Hematopoietic multipotent progenitor cell treated with erythropoietin and hydrocortisone succinate and interleukin-3 and kit ligand, for 17 days (in vitro differentiated cells): ENCODE measurements around the gene CFAP221.
A peak's percentile ranks its signal among the peaks of the same experiment; 100 is the strongest.
"Not testable (repeated sequence)": the region's sequence is repeated elsewhere in the genome, so short reads cannot be mapped to it uniquely, and the experiment has no call there.

ENCODE experiments used
- DNase-seq: peaks from one replicate; pipeline ENCODE4 v3.0.0-alpha.2; 2015; ENCODE audit warnings: low spot score

CFAP221 gene

DNA sequence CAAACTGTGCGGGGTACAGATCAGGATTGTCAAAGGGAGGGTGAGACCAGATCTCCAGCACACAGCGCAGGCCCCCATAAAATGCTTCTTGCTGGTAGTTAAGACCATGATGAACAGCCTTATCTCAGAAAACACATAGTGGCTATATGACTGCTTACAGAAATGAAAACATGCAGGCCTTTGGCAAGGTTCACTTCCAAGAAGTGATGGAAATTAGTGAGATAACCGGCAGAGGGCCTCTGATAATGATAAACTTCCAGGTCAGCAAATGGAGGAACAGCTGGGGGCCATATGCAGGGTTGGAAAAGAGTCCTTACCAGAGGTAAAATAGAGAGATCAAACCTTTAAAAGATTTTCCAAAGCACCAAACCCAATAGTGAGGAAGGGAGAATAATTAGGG lies 46.6 kb downstream of the CFAP221 start:
- no peak for DNase-seq

DNA sequence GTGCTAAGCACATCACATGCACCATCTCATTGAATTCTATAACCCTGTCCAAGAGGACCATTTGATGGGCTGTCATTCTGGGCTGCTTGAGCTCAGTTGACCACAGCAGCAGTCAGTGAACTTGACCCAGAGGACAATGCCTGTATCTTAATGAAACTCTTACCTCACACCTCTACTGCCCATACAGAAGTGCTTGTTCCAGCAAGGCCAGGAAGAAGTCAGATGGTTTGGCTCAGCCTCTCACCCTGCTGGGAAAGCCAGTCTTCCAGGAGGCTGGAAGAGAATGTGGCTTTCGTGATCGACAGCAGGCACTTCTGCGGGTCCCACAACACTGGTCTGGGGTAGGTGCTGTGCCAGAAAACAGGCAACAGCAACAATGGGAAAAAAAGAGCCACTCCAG lies 47.3 kb downstream of the CFAP221 start:
- no peak for DNase-seq

DNA sequence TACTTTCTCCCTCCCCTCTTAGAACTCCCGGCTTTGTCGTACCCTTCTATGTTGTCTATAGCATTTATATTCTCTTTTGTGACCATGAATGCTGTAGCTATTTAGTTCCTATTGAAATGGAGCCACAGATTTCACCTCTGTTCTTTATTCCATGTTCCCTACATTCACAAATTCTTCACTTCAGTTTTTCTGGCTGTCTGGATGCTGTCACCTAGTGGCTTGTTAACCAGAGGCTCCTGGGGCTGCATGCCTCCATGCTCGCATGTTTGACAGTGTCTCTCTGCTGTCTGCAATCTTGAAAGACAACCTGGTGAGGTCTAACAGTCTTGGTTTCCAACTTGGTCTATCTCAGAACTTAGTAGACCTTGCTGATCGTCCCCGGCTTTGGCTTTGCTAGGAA lies 48.2 kb downstream of the CFAP221 start:
- no peak for DNase-seq

DNA sequence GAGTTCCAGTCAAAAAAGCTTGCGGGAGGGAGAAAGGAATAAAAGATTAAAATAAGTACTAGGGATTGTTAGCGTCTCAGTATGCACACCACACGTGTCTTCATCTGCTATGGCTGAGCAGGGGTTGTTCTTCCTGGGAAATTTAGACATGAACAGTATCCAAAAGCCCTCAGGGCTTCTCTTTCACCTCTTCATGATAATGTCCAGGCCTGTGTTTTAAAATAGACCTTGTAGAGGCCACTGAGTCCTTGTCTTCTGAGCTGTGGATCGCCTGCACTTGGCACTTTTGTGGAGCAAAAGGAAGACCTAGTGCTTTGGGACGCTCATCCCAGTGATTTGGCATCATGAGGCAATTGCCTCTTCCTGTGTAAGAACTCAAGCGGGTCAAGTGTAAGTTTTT lies 52.4 kb downstream of the CFAP221 start:
- no peak for DNase-seq

DNA sequence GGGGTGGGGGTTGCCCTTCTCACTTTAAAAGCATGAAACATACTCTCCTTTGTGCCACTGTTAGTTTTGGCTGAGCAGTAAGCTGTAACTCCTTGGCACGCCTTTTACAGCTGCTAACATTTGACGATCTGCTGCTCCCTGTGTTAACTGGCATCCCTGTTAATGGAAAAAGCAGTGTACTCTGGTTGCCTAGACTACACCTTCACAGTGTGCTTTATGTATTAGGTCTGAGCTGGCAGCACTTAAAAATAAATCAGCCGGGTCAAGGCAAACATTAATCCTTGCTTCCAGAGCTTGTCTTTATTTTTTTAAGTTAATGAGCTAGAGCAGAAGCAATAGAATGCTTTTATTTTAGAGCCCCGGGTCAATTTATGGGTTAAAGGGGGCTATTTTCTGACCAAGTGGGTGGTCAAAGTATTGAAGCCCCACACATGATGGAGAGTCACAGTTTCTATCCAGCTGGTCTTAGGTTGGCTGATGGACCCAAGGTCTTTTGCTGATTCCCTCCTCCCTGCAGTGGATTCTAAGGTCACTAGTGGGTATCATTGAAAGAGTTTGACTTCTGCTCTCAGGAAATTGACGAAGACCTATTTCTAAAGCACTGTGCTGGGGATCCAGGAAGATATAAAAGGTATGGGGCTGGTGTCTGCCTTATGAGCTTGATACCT lies 54.5 kb downstream of the CFAP221 start:
- DNase-seq: no peak

DNA sequence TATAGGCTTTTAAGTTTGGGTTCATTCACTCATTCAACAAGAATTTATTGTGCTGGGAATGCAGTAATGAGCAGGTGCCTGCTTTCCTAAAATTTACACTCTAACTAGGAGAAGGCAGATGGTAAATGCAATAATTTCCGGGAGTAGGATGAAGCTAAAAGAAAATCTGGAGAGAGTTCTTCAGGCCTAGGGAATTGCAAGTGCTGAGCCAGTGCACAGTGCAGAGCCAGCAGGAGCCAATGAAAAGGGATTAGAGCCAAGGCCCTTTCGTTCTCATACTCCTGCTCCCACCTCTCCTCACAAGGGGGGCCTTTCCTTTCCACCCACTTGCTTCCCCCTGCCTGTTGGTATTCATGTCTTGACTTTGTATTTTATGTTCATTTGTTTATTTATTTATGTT lies 55.1 kb downstream of the CFAP221 start:
- no peak for DNase-seq

DNA sequence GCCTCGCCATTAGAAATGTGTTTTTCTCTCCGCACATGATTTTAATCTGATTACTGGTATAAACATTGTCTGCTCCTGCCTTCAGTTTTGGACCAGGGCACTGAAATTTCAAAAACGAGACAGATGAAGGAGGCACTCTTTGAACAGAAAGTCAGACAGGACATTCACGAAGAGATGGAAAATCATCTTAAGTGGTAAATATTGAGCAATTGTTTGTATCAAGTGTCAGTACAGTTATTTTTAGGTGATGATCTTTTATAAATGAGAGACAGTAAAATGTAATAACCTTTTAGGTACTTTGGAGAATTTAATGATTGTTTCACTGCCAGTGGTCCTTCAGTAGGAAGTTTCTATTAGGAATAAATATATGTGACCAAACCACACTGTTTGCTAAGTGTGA lies 60.8 kb downstream of the CFAP221 start:
- no peak for DNase-seq

DNA sequence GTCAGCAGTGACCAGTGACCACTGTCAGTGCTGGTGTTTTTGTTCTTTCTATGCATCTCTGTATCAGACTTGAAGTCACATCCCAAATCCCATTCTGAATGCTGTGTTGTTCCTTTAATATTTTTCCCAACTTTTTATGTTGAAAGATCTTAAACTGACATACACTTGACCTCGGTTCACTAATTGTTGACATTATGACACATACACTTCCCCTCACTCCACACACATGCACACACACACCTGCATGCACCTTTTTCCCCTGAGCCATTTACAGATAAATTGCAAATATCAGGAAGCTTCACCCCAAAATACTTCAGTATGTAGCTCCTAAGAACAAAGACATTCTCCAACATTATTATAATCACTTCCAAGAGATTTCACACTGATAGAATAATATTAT lies 62.4 kb downstream of the CFAP221 start:
- DNase-seq: no peak

DNA sequence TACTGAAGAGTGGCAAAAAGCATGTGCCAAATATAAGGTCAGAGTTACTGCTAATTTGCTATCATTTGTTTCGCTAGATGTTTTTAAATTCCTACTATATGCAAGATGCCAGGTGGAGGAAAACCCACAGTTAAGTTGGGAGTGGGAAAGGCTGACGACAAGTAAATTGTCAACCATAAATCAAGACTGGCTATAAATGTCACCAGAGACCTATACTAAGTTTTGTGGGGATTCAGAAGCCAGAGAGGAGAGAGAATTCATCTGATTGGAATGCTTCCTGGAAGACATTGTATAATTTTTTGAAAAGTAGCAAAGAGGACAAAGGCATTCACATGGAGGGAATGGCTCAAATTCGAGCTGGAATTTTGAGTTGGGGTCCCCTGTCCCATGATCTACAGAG lies 64.3 kb downstream of the CFAP221 start:
- no peak for DNase-seq

DNA sequence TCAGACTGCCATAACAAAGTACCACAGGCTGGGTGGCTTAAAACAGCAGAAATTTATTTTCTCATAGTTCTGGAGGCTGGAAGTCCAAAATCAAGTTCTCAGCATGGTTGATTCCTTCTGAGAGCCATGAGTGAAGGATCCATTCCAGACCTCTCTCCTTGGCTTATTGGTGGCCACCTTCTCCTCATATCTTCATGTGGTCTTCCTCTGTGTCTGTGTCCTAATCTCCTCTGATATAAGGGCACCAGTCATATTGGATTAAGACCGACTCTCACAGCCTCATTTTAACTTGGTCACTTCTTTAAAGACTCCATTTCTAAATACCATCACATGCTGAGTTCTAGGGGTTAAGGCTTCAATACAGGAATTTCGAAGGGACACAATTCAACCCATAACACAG lies 65.1 kb downstream of the CFAP221 start:
- DNase-seq: no peak

DNA sequence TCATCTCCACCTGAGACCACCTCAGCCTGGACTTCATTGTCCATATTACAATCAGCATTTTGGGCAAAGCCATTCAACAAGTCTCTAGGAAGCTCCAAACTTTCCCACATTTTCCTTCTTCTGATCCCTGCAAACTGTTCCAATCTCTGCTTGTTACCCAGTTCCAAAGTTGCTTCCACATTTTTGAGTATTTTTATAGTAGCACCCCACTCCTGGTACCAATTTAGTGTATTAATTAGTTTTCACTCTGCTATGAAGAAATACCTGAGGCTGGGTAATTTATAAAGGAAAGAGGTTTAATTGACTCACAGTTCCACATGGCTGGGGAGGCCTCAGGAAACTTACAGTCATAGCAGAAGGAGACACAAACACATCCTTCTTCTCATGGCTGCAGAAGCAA lies 69.9 kb downstream of the CFAP221 start:
- not testable (repeated sequence) for DNase-seq

DNA sequence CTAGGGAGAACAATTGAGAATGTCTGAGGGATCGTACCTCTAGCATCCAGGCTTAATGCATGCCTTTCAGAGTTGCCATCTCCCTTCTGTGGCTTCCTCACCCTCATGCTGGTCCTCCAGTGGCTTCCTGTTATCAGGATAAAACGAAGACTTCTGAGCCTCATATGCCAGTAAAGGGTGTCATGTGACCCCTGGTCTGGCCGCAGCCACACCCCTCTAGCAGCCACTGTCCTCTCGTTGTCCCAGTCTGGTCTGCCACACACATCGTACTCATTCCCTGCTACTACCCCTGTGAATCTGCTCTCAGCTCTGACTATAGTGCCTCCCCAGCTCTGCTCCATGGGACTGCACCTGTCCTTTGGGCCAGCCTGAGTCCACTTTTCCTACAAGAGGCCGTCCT lies 72.2 kb downstream of the CFAP221 start:
- DNase-seq: no peak

DNA sequence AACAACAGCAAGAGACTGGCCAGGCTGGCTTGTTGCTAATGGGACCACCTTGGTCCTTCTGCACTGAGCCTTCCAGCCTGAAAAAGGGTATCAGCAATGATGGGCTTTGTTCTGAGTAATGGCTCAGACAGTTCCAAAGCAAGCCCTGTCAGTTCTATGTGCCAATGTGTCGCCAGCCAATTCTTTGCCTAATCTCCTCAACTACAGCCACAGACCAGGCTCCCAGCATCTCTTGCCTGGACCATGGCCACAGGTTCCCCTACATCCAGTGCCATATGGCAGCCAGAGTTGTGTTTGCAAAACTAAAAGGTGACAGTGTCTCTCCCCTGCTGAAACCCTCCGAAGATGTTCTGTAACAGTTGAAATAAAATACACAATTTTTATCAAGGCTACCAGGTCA lies 73.2 kb downstream of the CFAP221 start:
- no peak for DNase-seq

DNA sequence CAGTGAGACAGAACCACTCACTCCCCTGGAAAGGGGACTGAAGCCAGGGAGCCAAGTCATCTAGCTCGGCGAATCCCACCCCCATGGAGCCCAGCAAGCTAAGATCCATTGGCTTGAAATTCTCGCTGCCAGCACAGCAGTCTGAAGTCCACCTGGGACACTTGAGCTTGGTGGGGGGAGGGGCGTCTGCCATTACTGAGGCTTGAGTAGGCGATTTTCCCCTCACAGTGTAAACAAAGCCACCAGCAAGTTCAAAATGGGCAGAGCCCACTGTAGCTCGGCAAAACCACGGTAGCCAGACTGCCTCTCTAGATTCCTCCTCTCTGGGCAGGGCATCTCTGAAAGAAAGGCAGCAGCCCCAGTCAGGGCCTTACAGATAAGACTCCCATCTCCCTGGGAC lies 74.5 kb downstream of the CFAP221 start:
- DNase-seq: not testable (repeated sequence)

DNA sequence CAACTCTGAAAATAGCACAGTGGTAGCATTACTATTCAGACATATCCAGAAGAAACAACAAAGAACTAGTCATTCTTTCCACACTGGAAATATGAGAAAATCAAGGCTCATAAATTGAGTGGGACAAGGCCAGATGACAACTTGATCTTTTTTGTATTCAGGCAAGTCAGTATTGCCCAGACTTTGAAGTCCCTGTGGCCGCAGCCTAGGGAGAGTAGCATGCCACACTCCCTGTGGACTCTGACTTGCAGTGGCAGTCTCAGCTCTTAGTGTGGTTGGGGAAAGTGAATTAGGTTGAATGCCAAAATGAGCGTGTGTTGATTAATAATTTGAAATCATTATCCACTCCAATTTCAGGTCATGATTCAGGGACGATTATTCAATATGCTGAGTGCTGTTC lies 81.0 kb downstream of the CFAP221 start:
- no peak for DNase-seq

DNA sequence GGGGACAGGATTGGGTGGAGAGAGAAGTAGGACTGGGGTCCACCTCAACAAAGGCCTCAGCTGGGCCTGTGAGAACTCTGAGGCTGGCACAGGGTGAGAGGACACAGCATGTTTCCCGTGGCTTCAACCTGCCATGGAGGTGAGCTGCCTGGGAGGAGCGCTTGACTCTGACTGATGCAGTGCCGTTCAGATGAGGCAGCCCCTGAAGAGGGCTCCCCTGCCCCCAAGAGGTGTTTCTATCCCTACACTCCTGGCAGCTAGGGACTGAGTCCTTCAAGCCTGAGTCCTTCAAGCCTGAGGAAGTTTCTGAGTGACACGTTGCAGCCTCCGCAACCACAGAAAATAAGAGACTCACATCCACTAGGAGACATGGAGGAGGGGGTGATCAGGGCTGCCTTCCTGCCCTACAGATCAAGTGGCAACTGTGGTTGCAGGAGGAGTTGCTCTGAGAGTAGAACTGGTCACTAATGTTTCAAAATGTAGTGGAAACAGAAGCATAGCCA lies 85.1 kb downstream of the CFAP221 start:
- no peak for DNase-seq

DNA sequence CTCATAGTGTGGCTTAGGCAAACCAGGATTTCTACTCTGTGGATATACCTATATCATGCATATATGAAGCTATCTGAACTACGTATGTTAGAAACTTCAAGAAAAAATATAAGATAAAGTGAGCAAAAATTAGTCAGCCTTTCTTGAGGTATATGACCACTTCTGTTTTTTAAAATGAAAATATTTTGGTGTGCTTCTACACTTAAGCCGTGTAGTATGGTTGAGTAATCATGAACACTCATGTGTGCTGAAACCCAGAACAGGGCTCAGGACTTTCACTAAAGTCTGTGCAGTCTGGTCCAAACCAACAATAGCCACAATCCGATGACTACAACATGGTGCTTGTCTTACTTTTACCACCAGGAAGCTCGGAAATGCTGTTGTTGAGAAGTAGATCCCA lies 85.9 kb downstream of the CFAP221 start:
- DNase-seq: no peak

DNA sequence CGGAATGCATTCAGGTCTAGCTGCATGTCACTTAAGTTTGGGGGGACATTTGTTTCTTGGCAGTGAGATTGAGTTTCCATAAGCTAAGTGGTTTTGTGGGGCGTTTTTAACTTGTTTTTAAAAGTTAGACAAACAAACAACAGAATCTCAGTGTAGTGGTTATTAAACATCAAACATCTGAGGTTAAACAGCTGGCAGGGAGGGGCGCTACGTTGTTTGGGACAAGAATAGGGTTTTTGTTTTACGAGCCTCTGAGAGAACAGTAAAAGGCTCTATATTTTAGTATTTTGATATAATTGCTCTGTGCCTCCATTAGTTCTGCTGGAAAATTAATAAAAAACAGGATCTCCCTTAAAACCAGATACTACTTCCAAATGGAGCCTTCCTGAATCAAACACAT lies 93.1 kb downstream of the CFAP221 start:
- DNase-seq: no peak

DNA sequence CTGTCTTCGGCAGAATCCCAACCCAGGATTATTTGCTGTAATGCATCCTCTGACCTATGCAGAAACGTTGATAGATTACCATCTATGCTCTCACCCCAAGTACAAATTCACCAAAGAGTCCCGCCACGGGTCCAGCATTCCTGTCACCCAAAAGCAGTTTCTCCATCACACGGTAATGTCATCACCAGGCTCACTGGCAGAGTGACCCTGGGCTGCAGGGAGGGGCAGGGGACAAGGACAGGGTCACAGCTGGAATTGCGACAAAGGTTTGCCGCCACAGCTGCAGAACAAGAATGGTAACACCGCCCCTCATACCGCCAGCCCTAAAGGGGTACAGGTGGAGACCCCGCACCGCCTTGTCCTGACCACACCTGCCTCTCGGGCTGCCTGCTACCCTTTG lies 94.0 kb downstream of the CFAP221 start:
- no peak for DNase-seq

DNA sequence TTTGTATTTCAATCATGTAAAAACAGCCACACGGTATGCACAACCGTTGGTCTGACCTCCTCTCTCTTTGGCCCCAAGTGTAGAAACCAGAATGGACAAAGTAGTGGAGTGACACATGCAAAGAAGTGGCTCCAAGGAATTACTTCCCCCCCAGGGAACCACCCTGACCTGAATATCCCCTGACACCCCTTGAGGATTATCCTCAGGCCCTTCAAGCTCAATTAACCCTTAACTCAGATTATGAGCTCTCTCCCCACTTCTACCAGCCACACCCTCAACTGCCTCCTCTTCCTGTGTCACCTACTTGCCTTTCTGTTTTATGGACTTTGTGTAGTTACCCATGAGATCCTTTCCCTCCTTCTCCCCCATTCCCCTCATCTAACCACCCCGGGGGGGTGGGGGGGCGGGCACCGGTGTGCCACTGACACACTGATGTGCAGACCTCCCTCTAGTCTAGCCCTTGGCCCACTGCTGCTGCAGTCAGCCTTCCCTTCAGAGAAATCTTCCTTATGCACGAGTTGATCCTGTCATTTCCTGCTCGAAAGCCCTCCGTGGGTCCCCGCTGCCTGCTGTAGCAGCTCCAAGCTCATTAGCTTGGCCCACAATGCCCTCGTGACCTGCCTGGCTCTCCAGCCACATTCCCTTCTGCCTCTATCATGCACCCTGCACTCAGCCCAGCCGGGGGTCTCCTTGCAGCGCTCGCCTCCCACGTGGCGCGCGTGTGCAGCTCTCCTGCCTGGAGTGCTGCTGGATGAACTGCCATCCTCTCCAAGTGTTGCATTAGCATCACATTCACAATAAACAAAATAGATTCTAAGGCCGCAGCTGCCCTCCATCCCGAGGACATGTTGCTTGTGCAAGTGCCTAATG lies 94.7 kb downstream of the CFAP221 start:
- DNase-seq: no peak

DNA sequence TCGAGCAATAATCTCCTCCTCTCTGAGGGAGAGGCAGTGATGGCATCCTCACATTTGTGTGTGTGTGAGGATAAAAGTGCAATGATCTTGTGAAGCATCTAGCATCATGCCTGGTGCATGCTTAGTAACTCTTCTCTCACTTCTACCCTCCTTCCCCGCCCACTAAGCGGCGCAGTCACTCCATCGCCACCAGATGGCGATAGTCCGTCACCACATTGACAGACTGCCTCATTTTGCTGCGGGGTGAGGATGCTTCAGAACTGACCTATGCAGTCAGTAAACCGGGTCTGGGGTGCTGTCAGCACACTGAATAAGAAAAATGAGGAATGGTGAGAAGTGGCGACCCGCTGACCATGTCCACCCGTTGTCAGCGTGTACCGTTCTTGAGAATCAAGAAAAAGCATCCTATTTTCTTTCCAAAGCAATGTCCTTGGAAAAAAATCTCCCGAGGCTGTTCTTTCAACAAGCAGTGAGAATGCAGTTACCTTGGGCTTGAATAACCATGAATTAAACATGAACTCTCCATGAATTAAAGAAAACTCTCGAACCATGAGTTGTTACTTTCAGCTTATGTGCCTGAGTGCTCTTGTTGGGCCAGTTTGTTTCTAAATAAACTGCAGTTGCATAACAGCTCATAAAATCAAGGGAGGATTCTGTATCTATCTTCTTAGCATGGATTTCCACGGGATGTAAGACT lies 97.5 kb downstream of the CFAP221 start:
- DNase-seq: peak; percentile 46

DNA sequence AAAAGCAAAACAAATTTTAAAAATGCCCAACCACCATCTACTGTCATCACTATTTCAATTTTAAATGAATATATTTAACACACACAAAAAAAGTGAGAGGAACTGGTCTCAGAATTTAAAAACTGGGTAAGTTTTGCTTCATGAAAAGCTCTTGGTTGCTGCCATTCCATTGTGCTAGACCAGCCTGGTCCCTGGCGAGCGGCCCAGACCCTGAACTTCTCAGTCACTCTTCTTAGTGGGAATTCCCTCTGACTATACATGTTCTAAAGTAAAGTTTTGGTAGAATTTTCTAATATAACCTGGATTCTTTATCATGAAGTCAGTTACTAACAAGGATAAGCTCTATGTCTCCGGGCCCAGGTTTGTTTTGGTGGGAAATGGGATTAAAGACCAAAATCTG lies 99.9 kb downstream of the CFAP221 start:
- DNase-seq: no peak
